ENCODE measurements around the gene NAXD. TPM values are rescaled to one million over a fixed set of nuclear protein-coding genes. Genes with fewer than 3 reads are reported as not detected.
"Not testable (repeated sequence)": the region's sequence is repeated elsewhere in the genome, so short reads cannot be mapped to it uniquely, and the experiment has no call there.

Gene NAXD
- total RNA-seq, 1 donor: 9.8 TPM

GRCh38 chr13:110652764-110653163, 37.4 kb downstream of the NAXD start:
- Histone ChIP-seq H3K27me3 (ENCODE audit: insufficient read depth, low read length) (no peaks in the 10 kb centered on the region), H3K4me3 (ENCODE audit: low read length) (no peak overlapping the region), H3K9me3 (ENCODE audit: low read depth, low read length) (no peaks in the 10 kb centered on the region), H3K4me1 (ENCODE audit: insufficient read depth, low read length) (peaks cover 33% of the 10 kb centered on the region)

DNA sequence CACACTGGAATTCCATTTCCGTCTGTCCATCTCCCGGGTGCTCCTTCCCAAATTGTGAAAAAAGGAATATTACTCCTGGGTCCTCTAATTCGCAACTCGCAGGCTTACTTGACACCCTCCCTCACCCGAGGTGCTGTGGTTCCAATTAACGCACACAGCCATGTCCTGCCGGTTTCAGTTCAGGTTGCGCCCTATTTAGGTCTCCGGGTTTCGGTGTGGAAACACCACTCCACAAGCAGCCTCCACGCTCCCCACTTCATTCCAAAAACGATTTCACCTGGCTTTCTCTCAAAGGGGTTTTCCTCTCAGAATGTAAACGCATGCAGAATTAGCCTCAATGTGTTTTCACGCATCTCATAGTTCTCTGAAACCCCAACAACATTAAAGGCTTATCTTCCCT, 37.9 kb downstream of the NAXD start:
- no peaks in the 10 kb centered on the region for H3K27me3 ChIP-seq (ENCODE audit: insufficient read depth, low read length)
- no peaks in the 10 kb centered on the region for H3K9me3 ChIP-seq (ENCODE audit: low read depth, low read length)
- H3K4me3 ChIP-seq (ENCODE audit: low read length): no peak overlapping the region
- H3K4me1 ChIP-seq (ENCODE audit: insufficient read depth, low read length): peaks cover 38% of the 10 kb centered on the region

DNA sequence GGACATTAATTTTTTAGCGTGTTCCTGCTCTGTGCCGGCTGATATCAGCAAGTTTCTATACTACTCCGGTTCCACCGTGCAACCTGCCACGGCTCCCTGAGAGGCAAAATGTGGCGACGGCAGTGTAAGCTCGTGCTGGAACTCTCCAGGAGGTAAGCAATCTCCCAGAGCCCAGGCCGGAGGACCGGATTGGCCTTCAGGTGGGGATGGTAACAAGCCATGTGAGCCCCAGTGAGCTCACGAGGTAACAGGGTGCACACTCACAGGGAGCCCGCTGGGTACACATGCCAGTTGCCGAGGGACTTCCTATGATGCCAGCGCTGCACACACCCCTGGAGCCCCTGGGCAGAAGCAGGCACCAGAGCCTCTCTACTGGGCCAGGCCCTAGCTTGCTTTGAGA, 38.5 kb downstream of the NAXD start:
- Histone ChIP-seq H3K9me3 (ENCODE audit: low read depth, low read length) (no peaks in the 10 kb centered on the region), H3K4me3 (ENCODE audit: low read length) (no peak overlapping the region), H3K27me3 (ENCODE audit: insufficient read depth, low read length) (no peaks in the 10 kb centered on the region), H3K4me1 (ENCODE audit: insufficient read depth, low read length) (peaks cover 44% of the 10 kb centered on the region)

DNA sequence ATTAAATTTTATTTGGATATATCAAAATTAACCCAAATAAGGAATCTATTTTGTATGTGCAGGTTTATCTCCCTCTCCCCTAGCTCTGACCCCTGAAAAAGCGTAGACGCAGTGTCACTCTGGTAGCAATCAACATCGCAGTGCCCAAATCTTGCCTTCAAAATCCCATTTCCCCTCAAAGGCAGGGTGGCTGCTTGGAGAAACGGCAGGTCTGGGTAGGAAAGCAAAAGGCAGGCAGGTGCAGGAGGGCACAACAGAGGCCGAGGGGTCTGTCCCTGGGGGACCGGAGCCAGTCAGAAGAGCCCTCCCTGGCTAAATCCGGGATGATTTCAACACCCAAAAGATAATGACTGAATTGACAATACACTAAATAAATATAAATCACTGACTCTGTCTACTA, 41.9 kb downstream of the NAXD start:
- Histone ChIP-seq H3K4me3 (ENCODE audit: low read length) (no peak overlapping the region), H3K4me1 (ENCODE audit: insufficient read depth, low read length) (peaks cover 62% of the 10 kb centered on the region), H3K9me3 (ENCODE audit: low read depth, low read length) (no peaks in the 10 kb centered on the region)

GRCh38 chr13:110658218-110658911, 43.0 kb downstream of the NAXD start:
- H3K9me3 ChIP-seq (ENCODE audit: low read depth, low read length); H3K27me3 ChIP-seq (ENCODE audit: insufficient read depth, low read length); H3K4me3 ChIP-seq (ENCODE audit: low read length): not testable (repeated sequence)
- H3K4me1 ChIP-seq (ENCODE audit: insufficient read depth, low read length): peaks cover 66% of the 10 kb centered on the region

More for the DNA sequence above, 41.9 kb downstream of the NAXD start:
- H3K27me3 ChIP-seq (ENCODE audit: insufficient read depth, low read length): no peaks in the 10 kb centered on the region

- H3K9me3 ChIP-seq (ENCODE audit: low read depth, low read length): no peaks in the 10 kb centered on the region
Observed at GRCh38 chr13:110661256-110661655, 45.9 kb downstream of the NAXD start.

GRCh38 chr13:110662091-110662490, 46.7 kb downstream of the NAXD start:
- peaks cover 90% of the 10 kb centered on the region for H3K4me1 ChIP-seq (ENCODE audit: insufficient read depth, low read length)
- H3K4me3 ChIP-seq (ENCODE audit: low read length): no peak overlapping the region
- H3K27me3 ChIP-seq (ENCODE audit: insufficient read depth, low read length): no peaks in the 10 kb centered on the region
- no peaks in the 10 kb centered on the region for H3K9me3 ChIP-seq (ENCODE audit: low read depth, low read length)

More at GRCh38 chr13:110661256-110661655, 45.9 kb downstream of the NAXD start:
- Histone ChIP-seq H3K27me3 (ENCODE audit: insufficient read depth, low read length) (no peaks in the 10 kb centered on the region), H3K4me3 (ENCODE audit: low read length) (no peak overlapping the region), H3K4me1 (ENCODE audit: insufficient read depth, low read length) (peaks cover 87% of the 10 kb centered on the region)

GRCh38 chr13:110662777-110663443, 47.6 kb downstream of the NAXD start:
- Histone ChIP-seq H3K27me3 (ENCODE audit: insufficient read depth, low read length) (no peaks in the 10 kb centered on the region), H3K9me3 (ENCODE audit: low read depth, low read length) (no peaks in the 10 kb centered on the region), H3K4me1 (ENCODE audit: insufficient read depth, low read length) (peaks cover 90% of the 10 kb centered on the region), H3K4me3 (ENCODE audit: low read length) (no peak overlapping the region)

DNA sequence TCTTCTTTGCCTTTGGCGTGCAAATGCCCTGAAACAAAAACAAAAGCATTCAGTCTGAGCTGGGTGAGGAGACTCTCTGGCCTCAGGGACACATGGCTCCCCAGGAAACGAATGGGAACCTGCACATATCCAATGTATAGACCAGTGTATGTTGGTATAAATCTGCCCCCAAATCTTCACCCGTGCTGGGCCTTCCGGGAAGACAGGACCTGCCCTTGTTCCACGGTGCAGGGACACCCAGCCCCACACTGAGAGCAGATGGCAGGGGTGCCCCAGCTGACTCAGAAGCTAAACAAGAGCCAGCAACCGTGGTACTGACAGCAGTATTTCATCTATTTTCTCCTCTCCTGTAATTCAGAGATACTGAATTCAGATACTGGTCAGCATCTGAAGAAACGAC, 48.1 kb downstream of the NAXD start:
- Histone ChIP-seq H3K4me3 (ENCODE audit: low read length) (no peak overlapping the region), H3K9me3 (ENCODE audit: low read depth, low read length) (no peaks in the 10 kb centered on the region), H3K4me1 (ENCODE audit: insufficient read depth, low read length) (peaks cover 84% of the 10 kb centered on the region), H3K27me3 (ENCODE audit: insufficient read depth, low read length) (no peaks in the 10 kb centered on the region)

DNA sequence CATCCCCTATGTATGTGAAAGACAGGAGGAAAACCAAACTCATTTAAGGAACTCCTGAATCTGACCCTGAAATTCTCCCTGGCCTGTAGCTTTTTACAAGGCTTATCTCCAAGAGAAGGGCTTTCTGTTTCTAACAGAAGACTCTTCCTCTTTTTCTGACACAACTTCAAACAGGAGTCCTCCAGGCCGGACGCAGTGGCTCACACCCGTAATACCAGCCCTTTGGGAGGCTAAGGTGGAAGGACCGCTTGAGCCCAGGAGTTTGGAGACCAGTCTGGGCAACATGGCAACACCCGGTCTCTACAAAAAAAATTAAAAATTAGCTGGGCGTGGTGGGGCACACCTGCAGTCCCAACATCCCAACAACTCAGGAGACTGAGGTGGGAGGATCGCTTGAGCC, 48.7 kb downstream of the NAXD start:
- no peaks in the 10 kb centered on the region for H3K9me3 ChIP-seq (ENCODE audit: low read depth, low read length)
- no peaks in the 10 kb centered on the region for H3K27me3 ChIP-seq (ENCODE audit: insufficient read depth, low read length)
- H3K4me1 ChIP-seq (ENCODE audit: insufficient read depth, low read length): peaks cover 79% of the 10 kb centered on the region
- no peak overlapping the region for H3K4me3 ChIP-seq (ENCODE audit: low read length)

- Histone ChIP-seq H3K27me3 (ENCODE audit: insufficient read depth, low read length) (no peaks in the 10 kb centered on the region), H3K4me1 (ENCODE audit: insufficient read depth, low read length) (peaks cover 72% of the 10 kb centered on the region), H3K4me3 (ENCODE audit: low read length) (peak overlapping the region; percentile 11), H3K9me3 (ENCODE audit: low read depth, low read length) (no peaks in the 10 kb centered on the region)
Observed at GRCh38 chr13:110664673-110665072, 49.3 kb downstream of the NAXD start.

GRCh38 chr13:110665491-110666254, 50.3 kb downstream of the NAXD start:
- Histone ChIP-seq H3K4me1 (ENCODE audit: insufficient read depth, low read length) (peaks cover 67% of the 10 kb centered on the region), H3K4me3 (ENCODE audit: low read length) (peak overlapping the region; percentile 11), H3K27me3 (ENCODE audit: insufficient read depth, low read length) (no peaks in the 10 kb centered on the region), H3K9me3 (ENCODE audit: low read depth, low read length) (no peaks in the 10 kb centered on the region)

DNA sequence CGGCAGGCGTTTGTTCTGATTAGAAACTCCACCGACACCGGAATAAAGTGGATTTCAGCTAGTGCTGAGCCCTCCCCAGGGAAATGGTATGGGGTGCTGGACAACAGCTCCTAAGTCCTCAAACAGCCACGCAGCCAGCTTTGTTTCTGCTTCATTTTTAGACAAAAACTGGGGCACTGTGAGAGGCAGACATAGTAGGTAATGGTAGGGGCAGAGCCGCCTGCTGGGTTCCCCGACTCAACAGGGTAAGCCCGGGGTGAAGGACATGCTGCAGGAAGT, 50.8 kb downstream of the NAXD start:
- H3K4me1 ChIP-seq (ENCODE audit: insufficient read depth, low read length): peaks cover 65% of the 10 kb centered on the region
- peak overlapping the region; percentile 4 for H3K4me3 ChIP-seq (ENCODE audit: low read length)
- no peaks in the 10 kb centered on the region for H3K9me3 ChIP-seq (ENCODE audit: low read depth, low read length)
- no peaks in the 10 kb centered on the region for H3K27me3 ChIP-seq (ENCODE audit: insufficient read depth, low read length)

- Histone ChIP-seq H3K27me3 (ENCODE audit: insufficient read depth, low read length) (no peaks in the 10 kb centered on the region), H3K4me1 (ENCODE audit: insufficient read depth, low read length) (peaks cover 39% of the 10 kb centered on the region), H3K9me3 (ENCODE audit: low read depth, low read length) (no peaks in the 10 kb centered on the region), H3K4me3 (ENCODE audit: low read length) (no peak overlapping the region)
Observed at GRCh38 chr13:110669036-110669435, 53.7 kb downstream of the NAXD start.

GRCh38 chr13:110669814-110670213, 54.5 kb downstream of the NAXD start:
- not testable (repeated sequence) for H3K9me3 ChIP-seq (ENCODE audit: low read depth, low read length); H3K4me3 ChIP-seq (ENCODE audit: low read length); H3K27me3 ChIP-seq (ENCODE audit: insufficient read depth, low read length)
- H3K4me1 ChIP-seq (ENCODE audit: insufficient read depth, low read length): peaks cover 31% of the 10 kb centered on the region

All from mononuclear cell (primary cell).